ENCODE results near the gene TPCN2.

Gene TPCN2

DNA sequence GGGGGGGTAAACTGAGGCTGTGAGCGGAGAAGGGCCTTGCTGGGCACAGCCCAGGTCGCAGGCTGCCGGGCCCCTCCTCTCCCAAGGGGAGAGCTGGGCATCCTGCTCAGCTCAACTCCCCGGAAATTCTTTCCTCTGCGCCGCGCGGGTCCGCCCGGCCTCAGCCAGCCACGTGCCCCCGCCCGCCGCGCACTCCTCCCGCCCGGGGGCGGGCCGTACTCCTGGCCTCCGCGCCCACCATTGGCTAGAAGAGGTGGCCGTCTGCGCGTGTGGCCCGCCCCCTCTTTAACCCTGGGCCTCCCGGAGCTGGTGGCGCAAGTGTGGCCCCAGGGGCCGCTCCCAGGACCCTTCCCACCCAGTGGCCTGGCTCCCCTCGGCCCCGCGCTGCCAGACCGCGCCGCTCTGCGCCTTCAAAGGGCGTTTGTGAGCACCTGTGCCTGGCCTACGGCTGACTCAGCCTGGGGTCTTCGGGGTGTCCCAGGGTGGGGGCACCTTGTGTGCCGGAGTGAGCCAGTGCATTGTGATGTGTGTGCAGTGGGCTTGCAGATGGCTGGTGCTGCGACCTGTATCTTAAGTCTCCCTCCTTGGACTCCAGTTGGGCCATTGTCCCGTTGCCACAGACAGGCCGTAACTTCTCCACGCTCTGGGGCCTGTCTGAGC, 37.6 kb upstream of the TPCN2 start:
- no peak for DNase-seq

DNA sequence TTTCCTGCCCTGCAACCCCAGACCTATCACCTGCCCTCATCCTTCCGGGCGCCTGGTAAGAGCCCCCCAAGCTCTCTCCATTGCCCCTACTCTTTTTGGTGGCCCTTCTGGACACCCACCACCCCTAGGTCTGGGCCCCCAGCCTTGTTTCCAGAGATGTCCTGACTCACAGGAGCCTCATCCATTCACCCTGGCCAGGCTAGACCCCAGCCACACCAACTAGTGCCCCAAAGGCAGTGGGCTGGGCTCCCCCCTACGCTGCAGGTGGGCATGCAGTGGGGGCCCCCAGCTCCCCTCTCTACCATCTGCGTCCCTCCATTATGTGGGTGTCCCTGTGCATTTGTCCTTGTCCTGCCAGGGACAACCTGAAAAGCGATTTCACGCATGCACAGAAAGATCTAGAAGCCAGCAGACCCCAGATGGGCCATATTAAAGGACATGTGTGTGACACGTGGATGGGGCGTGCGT, 37.1 kb upstream of the TPCN2 start:
- DNase-seq = no peak

DNA sequence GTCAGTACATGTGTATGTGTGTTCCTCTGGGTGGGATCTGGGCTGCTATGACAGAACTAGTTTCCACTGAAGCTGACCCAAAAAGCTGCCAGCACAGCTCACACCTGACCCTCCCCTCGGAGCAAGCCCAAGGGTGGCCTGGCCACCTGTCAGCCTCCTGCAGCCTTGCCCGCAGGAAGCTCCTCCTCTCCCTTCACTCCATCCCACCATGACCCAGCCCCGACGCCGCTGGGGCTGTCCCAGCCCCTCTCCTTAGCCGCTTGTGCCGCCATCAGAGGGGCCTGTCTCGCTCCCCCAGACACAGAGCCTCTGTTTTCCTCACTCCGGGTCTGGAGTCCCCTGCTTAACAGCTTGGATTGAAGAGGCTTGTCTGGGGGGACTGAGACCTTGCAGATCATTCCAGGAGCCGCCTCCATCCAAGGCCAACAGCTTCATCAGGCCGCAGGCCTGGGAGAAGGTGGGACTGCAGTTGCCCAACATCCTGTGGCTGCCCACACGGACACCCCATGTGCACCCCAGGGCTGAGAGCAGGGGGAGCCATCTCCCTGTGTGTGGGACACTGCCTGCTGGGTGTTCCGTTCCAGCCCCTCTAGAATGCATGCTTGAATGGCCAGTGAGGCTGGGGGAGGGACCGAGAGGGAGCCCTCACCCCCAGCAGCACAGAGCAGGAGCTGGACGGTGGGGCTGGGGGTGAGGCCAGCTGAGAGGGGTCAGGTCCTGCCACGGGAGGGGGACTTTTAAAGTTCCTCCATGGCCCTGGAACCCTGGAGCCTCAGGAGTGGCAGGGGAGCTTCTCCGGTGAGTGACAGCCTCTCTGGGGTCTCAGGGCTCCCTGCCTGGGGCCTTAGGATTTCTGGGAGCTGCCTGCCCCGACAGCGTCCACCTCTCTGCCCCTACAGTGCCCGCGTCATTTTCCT, 36.4 kb upstream of the TPCN2 start:
- DNase-seq = no peak

DNA sequence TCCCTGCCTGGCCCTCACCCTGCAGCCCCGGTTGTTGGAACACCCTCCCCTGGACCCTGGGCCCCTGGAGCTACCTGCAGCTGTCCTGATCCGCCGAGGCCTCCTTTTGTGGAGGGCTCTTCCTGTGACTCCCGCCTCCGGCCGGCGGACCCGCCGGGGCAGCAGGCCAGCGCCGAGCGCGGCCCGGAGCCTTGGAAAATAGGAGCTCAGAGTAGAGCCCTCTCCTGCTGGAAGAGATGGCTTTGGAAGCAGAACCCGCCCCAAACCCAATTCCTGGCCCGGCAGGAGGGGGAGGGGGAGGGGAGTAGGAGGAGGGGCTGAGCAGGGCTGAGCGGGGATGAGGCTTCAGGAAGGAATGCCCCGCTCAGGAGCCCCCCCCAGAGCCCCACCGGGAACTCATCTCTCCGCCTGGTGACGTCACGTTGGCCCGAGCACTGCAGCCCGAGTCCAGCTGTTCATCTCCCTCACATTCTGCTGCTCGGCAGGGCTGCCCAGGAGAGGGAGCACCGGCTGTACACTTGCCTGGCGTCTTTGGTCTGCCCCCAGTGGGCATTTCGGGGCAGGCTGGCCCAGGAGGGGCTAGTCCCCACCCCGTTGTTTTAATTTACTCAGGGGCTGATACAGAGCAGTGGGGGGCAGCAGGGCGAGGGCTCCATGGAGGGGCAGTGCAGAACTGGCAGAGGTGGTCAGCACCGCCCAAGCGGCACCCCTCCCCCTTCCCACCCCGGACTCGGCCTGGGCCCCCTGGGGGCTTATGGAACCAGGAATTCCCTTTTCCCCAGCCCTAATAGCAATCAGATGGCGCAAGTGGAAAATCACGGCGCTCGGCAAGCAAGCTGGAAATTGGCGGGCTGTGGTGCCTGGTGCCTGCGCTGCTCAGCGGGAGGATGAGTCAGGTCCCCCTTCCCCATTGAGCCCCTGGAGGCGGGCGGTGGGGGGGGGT, 35.5 kb upstream of the TPCN2 start, which contains the start of gene MRGPRF:
Gene MRGPRF, minus strand, starts transcription at position 238 of the 943 bp plus-strand sequence. CDS start 3,345 bp downstream, outside the sequence.
- no peak for DNase-seq

DNA sequence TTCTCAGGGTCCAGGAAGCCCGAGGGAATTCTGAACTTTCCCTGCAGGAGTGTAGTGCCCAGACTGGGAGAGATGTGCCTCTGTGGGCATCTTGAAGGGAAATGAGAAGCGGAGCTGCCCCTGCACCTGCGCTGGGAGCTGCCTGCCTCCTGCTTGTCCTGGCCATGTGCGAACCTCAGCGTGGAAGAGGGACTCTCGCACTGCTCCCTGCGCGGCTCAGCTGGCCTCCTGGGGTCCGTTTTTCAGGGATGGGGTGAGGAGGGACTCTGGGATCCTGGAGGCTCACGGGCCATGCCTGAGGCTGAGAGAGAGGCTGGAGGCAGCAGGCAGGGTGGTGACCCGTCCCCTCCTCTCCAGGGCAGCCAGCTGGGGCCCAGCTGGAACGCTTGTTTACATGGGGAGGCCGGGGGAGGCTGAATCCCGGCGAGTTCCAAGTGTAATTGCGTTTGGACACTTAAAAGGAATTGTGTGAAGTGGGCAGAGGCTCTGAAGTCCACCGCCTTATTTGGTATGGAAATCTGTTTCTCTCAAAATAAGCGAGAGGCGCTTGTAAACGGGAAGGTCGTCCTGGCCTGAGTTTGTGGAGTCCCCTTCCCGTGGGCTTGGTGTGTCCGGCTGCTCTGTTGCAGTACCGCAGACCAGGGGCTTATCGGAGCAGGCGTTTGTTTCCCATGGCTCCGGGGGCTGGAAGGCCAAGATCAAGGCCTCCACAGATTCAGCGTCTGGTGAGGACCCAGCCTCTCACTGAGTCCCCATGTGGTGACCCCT, 34.5 kb upstream of the TPCN2 start:
- DNase-seq = no peak

DNA sequence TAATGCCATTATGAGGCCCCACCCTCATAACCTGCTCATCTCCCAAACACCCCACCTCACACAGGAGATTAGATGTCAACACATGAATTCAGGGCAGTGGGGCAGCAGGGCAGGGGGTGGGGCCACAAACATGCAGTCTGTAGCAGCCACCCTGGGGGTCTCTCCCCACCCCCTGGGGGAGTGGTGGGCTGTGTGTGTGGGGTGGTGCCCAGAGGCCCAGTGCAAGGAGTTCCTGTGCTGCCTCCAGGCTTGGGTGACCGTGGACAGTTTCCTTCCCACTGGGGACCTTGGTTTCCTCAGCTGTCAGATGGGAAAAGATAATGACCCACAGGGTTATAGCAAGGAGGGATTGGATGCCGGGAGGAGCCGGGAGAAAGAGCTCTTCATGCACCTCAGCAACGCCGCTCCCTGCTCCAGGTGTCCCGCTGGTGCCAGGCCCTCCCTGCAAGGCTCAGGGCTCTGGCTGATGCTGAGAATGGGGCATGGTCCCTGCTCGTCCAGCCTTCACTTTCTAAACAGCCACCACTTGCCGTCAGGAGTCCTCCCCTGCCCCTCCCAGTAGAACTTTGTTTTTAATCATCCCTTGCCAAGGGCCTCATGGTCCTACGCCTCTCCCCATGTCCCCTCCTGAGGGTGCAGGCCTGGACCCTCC, 33.7 kb upstream of the TPCN2 start:
- no peak for DNase-seq

DNA sequence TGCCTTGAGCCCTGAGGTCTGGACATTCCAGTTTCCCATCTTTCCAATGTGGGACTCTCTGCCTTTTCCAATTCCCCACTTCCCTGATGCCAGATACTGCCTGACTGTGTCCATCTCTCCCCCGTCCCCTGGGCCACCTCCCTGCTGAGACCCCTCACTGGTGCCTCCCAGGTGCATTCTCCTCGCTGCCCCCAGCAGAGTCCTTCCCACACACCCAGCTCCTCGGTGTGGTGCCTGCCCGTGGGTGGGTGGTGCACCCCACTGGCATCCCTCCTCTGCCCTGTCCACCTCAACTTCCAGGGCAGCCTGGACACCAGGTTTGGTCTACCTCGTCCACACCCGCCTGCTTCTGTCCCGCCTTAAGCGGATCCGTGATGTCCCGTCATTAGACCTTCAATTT, 30.8 kb upstream of the TPCN2 start:
- no peak for DNase-seq

DNA sequence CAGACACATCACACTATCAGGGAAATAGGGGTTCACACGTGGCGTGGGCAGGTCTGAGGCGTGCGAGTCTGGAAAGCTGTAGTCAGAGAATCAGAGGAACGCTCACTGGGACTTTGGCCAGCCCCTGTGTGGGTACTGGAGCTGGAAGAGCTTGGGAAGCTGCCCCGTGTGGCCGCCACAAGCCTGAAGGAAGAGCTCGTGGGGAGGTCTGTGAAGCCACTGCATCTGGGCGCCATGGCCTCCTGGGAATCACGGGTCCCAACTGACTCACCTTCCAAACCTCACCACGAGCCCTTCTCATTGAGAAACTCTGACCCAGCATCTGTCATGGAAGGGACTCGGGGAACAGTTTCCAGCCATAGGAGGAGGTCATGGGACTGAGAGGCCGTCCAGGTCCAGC, 29.8 kb upstream of the TPCN2 start:
- DNase-seq = no peak

DNA sequence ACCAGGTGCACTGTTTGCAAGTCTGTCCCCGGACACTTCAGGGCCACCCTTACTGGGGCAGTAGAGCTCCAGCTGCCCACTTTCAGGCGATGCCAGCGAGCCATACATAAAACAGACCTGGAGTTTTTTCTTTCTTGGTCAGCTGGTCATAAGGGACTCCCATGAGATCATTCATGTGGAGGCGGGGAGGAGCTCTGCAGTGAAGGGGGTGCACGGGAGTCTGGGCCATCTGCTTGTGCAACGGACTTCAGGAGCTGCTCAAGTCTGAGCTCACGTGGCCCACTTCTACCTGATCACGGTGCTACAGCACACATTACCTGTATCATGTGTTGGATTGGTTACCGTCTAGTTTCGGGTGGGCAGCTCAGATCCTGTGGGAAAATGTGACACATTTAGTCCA, 26.5 kb upstream of the TPCN2 start:
- DNase-seq = no peak

DNA sequence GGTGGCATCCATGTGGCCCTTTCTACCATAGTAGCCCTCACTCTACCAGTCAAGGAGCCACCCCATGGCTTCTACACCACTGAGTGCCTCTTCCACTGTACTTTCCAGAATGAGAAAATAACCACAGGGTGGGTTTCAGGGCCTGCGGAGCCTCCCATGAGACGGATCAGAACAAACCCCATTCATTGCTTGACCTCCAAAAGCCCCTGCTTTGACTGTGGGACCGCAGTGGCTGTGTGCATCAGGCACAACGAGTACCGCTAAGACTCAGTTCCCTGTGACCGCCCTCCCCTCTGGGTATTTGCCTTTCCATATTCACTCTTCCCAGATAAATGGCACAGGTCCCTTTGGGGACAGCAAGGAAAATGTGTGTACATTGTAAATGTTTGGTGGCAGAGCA, 24.2 kb upstream of the TPCN2 start:
- DNase-seq = no peak

DNA sequence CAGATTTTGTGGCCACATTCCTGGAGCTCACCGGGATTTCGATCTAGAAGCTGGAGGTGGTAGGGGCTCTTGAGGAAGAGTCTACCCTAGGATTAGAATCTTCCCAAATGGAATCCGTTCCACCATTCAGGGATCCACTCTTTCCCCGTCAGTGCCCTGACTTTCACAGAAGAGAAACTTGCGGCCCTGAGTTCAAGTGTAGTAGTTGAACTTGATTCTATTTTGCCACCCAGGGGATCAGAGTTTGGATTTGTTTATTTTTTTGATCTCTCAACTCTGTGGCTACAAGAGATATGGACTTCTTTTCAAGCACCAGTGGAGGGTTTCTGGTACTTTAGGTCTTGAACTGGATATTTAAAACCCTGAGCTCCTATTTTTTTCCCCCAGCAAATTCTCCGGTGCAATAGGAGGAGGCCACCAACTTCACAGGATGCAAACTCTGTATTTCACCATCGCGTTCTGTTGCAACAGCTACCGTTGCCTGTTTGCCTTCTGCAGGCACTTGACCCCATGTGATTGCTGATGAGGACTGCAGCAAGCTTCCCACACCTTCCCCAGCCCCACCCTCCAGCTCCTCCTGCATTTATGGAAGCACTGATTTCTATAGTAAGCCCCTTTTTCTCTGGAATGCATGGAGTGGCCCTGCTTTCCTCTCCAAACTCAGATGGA, 20.9 kb upstream of the TPCN2 start:
- DNase-seq = no peak

DNA sequence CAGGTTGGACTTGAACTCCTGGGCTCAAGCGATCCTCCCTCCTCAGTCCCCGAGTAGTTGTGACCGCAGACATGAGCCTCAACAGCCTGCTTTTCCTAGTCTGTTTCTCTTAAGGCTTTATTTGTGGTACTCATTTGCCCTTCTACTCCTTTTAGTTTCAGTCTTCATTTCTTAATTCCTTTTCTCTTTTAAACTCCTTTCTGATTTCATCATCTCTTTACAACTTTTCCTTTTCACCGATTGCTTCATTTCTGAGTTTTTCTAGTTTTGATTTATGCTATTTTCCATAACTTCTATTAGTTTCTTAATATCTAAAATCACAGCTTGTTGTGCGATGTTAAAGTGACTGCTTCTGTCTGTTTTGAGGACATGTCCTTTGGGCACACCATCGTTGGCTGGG, 18.4 kb upstream of the TPCN2 start:
- DNase-seq = no peak

DNA sequence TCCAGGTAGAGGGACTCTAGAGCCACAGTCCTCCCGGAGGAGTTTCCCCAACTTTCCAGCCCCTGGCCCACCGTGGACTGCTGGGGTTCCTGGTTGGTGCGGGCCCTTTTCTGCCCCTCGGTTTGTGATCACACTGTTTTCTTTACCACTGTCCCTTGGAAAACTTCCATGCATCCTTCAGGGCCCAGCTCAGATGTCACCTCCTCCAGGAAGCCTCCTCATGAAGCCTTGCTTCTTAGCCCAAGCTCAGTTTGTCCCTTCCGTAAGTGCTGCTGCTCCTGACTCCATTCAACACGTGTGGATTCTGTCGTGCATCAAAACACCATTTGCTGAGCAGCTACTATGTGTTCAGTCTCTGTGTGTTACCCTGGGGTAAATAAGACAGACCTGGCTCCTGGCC, 15.9 kb upstream of the TPCN2 start:
- DNase-seq = no peak

DNA sequence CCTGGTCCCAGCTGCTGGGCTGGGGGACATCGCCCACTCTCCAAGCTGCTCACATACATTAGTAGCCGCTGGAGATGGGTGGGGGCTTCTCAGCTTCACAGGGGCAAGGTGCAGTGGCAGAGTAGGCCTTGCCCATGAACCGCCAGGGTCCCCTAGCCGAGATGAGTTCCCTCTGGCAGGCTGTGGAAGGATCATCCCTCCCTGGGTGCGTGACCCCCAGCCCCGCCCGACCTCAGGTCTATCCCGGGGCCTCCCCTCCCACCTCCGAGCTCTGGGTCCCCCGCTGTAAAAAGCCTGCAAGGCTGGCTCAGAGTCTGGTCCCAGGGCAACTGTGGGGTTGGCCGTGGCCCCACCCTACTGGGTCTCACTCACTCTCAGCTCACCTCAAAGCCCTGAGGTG, 15.3 kb upstream of the TPCN2 start:
- no peak for DNase-seq

DNA sequence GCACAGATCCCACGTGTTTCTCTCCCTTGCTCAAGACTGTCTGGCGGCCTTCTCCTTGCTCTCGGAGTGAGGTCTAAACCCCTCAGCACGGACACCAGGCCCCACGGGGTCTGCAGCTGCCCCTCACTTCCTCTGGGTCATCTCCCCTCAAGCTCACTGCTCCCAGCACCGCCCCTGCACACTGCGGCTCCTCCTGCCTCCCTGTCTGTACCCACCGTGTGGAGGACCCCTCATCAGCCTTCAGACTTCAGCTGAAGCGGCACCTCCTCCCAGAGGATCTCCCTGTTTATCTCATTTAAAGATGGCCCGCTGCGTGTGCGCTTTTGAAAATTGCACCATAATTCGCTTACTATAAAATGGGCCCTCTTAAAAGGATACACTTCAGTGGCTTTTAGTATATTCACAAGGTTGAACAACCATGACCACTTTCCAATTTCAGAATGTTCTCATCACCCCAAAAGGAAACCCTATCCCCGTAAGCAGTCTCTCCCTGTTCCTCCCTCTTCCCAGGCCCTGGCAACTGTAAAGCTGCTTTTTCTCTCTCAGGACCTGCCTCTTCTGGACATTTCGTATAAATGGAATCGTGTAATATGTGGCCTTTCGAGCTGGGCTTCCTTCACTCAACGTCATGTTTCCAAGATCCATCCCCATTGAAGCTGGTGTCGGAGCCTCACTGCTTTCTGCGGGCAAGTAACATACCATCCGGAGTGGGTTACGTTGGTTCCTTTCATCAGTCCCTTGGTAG, 14.4 kb upstream of the TPCN2 start:
- DNase-seq = no peak

DNA sequence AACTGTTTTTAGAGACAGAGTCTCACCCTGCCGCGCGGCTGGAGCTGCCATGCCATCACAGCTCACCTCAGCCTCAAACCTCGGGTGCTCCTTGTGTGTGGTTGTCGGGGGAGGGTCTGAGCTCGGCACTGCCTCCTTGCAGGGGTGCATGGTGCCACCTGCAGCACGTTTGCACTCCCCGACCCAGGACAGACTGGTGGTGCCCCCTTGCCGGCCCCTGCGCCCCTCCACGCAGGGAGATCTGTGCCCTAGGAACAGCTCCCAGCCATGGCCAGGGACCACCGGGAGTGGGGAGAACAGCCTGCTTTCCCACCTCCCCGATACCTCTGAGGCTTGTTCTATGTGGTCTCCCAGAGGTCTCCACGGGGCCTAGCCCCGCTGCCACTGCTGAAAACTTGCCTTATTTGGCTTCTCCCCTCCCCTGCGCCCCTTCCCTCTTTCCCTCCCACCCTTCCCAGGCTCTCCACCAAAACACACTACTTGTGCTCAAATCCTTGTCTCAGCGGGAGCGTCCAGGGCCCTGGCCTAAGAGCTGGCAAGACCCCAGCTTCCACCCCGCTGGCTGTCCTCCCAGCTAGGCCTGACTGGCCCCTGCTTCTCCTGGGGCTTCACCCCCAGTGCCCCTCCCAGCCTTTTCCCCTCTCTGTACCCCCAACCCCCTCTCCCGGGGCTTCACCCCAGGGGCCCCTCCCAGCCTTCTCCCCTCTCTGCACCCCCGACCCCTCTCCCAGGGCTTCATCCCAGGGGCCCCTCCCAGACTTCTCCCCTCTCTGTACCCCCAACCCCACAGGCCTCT, 13.4 kb upstream of the TPCN2 start:
- no peak for DNase-seq

DNA sequence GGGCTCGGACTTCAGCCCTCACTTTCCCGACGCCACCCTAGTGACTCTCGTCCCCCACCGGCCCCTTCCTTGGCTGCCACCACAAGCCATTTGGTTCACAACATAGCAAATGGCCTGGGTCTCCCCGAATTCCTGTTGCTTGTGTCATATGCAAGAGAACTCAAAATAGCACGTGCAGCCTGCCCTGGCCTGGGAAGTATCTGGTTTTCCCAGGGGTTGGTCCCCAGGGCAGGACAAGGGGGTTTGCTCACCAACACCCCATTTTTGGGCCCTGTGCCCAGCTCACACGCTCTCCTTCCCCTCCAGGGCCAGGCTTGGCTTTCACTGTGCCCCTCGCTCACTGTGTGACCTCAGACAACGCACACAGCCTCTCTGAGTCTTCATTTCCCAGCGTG, 12.8 kb upstream of the TPCN2 start:
- no peak for DNase-seq

DNA sequence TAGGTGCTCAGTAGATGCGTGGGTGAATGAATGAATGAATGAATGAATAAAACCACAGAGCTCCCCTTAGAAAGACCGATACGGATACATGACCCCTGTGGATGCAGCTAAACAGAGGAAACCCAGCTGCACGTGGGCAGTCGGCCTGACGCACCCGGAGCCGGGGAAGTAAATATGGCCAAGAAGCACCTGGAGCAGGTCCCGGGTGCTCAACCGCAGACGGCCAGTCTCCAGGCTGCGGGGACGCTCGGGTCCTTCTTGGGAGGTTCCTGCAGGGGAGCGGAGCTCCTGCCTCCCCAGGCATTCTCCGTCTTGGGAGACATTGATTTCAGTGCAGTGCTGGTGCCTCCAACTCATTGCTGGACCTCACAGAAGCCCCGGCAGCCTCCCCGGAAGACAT, 11.7 kb upstream of the TPCN2 start:
- no peak for DNase-seq

DNA sequence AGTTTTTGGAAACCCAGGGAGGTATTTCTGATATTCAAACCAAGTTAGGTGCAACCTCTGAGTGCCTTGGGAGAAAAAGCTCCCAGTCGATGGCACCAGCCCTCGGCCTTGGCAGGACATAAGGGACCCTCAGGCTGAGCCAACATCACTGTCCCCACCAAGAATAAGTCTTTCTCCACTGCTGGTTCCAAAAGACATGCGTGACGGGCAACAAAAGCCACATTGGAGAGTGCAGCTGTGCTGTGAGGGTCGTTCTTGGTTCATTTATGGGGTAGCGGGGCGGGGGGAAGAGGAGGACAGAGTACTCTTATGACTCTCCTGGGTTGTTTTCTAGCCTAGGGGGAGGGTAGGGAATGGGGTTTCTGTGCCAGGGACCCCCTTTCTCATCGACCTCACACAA, 11.2 kb upstream of the TPCN2 start:
- no peak for DNase-seq

Data from T-helper 9 cell (primary cell).